Keratinocyte (primary cell): ENCODE results near the gene PFKP. TPM values are rescaled to one million over a fixed set of nuclear protein-coding genes. Genes with fewer than 3 reads are reported as not detected.

Source experiments
- DNase-seq: peaks from one replicate; pipeline ENCODE4 v3.0.0-alpha.2; 2011; ENCODE audit warnings: low read depth, missing footprints, low spot score
- FAIRE-seq: peaks from 2 replicates; lab custom pipeline; 2011; peaks lifted over from hg19 to GRCh38; lab: Jason Lieb, UNC
- H2AFZ ChIP-seq: 2 replicates; pipeline ENCODE4 v1.6.0; 2012; ENCODE audit warnings: low read length, control low read depth, inconsistent platforms; ENCODE audit not compliant: control insufficient read depth
- H3K27ac ChIP-seq: 2 replicates; pipeline ENCODE4 v1.5.1; 2011; ENCODE audit warnings: low read length; ENCODE audit not compliant: control insufficient read depth, insufficient read depth
- H3K27me3 ChIP-seq: 3 replicates; pipeline ENCODE4 v1.6.0; 2011; ENCODE audit warnings: low read length; ENCODE audit not compliant: control insufficient read depth, insufficient read depth; ENCODE audit errors: extremely low read depth
- H3K36me3 ChIP-seq, 2 experiments: 2 replicates in 1 of 2; 3 replicates in 1 of 2; pipeline ENCODE4 v1.5.1; 2011; ENCODE audit warnings: low read length in 2 of 2, mild to moderate bottlenecking in 1 of 2; ENCODE audit not compliant: control insufficient read depth in 2 of 2, insufficient read depth in 2 of 2; ENCODE audit errors: extremely low read depth in 1 of 2
- H3K4me1 ChIP-seq: 3 replicates; pipeline ENCODE4 v1.5.1; 2011; ENCODE audit warnings: low read length; ENCODE audit not compliant: control insufficient read depth, insufficient read depth; ENCODE audit errors: extremely low read depth
- H3K4me2 ChIP-seq: 3 replicates; pipeline ENCODE4 v1.6.0; 2011; ENCODE audit warnings: low read depth, low read length; ENCODE audit not compliant: control insufficient read depth, insufficient read depth; ENCODE audit errors: extremely low read depth
- H3K4me3 ChIP-seq, 3 experiments: fragments of 200-600 bp in 1 of 3; sonication (generic) in 1 of 3; 2 replicates in 2 of 3; 3 replicates in 1 of 3; pipeline ENCODE4 v1.5.1; 2011 to 2016; ENCODE audit warnings: low read length in 3 of 3, mild to moderate bottlenecking in 3 of 3, control low read depth in 2 of 3, inconsistent platforms in 1 of 3, low read depth in 1 of 3, mixed read lengths in 1 of 3, mixed run types in 1 of 3, moderate library complexity in 1 of 3; ENCODE audit not compliant: control insufficient read depth in 2 of 3, insufficient read depth in 2 of 3; ENCODE audit errors: extremely low read depth in 1 of 3
- H3K79me2 ChIP-seq: 2 replicates; pipeline ENCODE4 v1.6.0; 2012; ENCODE audit warnings: low read length; ENCODE audit not compliant: control insufficient read depth, insufficient read depth
- H3K9ac ChIP-seq: 3 replicates; pipeline ENCODE4 v1.6.0; 2011; ENCODE audit warnings: low read length; ENCODE audit not compliant: control insufficient read depth, insufficient read depth; ENCODE audit errors: extremely low read depth
- H3K9me1 ChIP-seq: 3 replicates; pipeline ENCODE4 v1.6.0; 2011; ENCODE audit warnings: low read length; ENCODE audit not compliant: control insufficient read depth, insufficient read depth; ENCODE audit errors: extremely low read depth
- H3K9me3 ChIP-seq: 2 replicates; pipeline ENCODE4 v1.5.1; 2012; ENCODE audit warnings: low read depth, low read length; ENCODE audit not compliant: control insufficient read depth
- H4K20me1 ChIP-seq: 3 replicates; pipeline ENCODE4 v1.6.0; 2011; ENCODE audit warnings: low read length; ENCODE audit not compliant: control insufficient read depth, insufficient read depth; ENCODE audit errors: extremely low read depth
- EZH2 ChIP-seq: IDR thresholded peaks from one replicate; pipeline ENCODE4 v1.6.1; 2012; ENCODE audit warnings: inconsistent platforms, mild to moderate bottlenecking, low read length, moderate library complexity
- dilution Hi-C: fragments of 300-500 bp; cut with MboI; formaldehyde crosslinking; loops from one replicate; pipeline ENCODE4 v1.7.0; 2020; ENCODE audit warnings: low sequenced_read_pairs; ENCODE audit not compliant: extremely low pct_ligation_motif_present
- polyA plus RNA-seq, 5 experiments: library from polyadenylated mRNA; depleted of rRNA in 3 of 5; stranded (reverse) in 3 of 5; stranded (forward) in 1 of 5; unstranded in 1 of 5; fragments of >200 nt; gene quantifications; 1 replicate in 1 of 5; 2 replicates in 3 of 5; 3 replicates in 1 of 5; pipeline versions ENCODE4 v1.2.1 to v1.2.3, GENCODE V29; 2011 to 2012; ENCODE audit warnings: missing spikeins in 2 of 5, low read depth in 1 of 5, low replicate concordance in 1 of 5
- TF ChIP-seq, protein P1 (sequence below), 3 experiments: IDR thresholded peaks in 1 of 3; conservative IDR thresholded peaks in 1 of 3; optimal IDR thresholded peaks in 1 of 3; 2 replicates in 2 of 3; 3 replicates in 1 of 3; pipeline versions ENCODE3 to v1.5.1; 2011; ENCODE audit warnings: low read length in 3 of 3, mild to moderate bottlenecking in 3 of 3, moderate library complexity in 2 of 3, control low read depth in 1 of 3, inconsistent platforms in 1 of 3; ENCODE audit not compliant: insufficient read depth in 2 of 3; ENCODE audit errors: extremely low read depth in 1 of 3

PFKP gene
- polyA plus RNA-seq, 1 donor (not counting 4 experiments of a cell fraction or from before 2014, with no cell fraction given) = 117 TPM

DNA sequence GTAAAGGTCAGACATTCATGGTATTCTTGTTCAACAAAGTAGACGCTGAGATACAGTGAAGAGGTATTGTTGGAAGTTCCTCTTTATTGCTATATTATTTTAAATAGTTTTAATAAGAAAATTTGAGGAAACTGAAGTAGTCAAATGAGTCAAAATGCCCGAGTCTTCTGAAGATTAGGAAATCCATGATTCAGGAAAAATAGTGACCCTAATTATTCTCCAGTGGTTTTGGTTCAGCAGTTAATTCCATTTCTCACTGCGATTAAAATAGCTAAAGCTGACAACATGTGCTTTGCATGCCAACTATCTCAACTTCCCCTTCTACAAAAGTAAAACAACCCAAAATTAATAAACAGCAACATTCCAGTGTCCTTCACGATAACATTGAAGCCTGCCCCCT lies 32.7 kb upstream of the PFKP start:
- no peak overlapping the region for H3K9ac ChIP-seq
- H3K4me2 ChIP-seq = no peak overlapping the region
- no peaks in the 10 kb centered on the region for H3K4me1 ChIP-seq
- dilution Hi-C loops = no loop called here
- no peaks in the 10 kb centered on the region for H3K79me2 ChIP-seq
- no peaks in the 10 kb centered on the region for H3K9me1 ChIP-seq
- H4K20me1 ChIP-seq = no peaks in the 10 kb centered on the region
- H3K4me3 ChIP-seq = no peak overlapping the region
- H3K27me3 ChIP-seq = no peaks in the 10 kb centered on the region
- DNase-seq = no peak
- H3K9me3 ChIP-seq = no peaks in the 10 kb centered on the region
- no peak for FAIRE-seq
- no peaks in the 10 kb centered on the region for H3K36me3 ChIP-seq
- no peak overlapping the region for H3K27ac ChIP-seq
- H2AFZ ChIP-seq = no peak overlapping the region
- no peak for TF ChIP-seq EZH2
- TF ChIP-seq, protein P1, sequence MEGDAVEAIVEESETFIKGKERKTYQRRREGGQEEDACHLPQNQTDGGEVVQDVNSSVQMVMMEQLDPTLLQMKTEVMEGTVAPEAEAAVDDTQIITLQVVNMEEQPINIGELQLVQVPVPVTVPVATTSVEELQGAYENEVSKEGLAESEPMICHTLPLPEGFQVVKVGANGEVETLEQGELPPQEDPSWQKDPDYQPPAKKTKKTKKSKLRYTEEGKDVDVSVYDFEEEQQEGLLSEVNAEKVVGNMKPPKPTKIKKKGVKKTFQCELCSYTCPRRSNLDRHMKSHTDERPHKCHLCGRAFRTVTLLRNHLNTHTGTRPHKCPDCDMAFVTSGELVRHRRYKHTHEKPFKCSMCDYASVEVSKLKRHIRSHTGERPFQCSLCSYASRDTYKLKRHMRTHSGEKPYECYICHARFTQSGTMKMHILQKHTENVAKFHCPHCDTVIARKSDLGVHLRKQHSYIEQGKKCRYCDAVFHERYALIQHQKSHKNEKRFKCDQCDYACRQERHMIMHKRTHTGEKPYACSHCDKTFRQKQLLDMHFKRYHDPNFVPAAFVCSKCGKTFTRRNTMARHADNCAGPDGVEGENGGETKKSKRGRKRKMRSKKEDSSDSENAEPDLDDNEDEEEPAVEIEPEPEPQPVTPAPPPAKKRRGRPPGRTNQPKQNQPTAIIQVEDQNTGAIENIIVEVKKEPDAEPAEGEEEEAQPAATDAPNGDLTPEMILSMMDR (optimal IDR thresholded peaks at IDR 0.05 in 1 of 3, IDR thresholded peaks at IDR 0.05 in 1 of 3, conservative IDR thresholded peaks at IDR 0.05 in 1 of 3; ENCODE audit: extremely low read depth in 1 of 3, insufficient read depth in 2 of 3, low read length in 3 of 3) = no peak

DNA sequence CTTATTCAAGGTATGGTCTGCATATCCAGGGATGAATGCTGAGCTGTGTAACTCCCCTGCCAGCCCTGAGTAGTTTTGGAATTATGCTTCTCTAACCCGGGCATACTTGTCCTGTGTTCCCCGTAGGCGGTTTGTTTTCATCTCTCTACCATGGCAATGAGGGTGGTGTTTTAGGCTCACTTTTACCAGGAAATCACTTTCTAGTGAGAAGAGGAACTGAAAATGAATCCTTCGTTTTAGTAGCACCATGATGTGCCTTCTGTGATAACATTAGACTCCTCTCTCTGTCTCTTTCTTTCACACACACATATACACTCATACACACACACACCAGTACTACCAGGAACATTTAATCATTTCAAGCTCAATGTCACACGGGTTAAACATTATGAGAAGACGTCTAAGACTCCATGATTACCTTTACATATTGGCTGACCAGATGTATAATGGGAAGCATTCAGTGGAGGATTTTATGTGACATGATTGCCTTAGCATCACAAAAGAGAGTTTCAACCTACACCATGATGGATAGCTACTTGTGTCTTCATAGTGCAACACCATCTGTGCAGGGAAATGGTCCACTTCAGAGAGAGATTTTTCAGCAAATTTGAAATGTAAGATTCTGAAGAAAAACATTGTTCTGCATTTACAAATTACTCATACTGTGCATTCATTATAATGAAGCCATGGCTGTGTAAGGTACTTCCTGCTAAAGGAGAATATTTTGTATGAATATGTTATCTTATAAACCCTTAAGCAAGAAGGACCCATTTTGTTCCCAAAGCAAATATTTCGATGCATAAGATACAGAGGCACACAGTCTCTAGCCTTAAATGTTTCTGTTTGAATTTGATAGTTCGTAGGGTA lies 31.0 kb upstream of the PFKP start:
- Histone ChIP-seq H3K9ac (no peak overlapping the region), H3K27me3 (no peaks in the 10 kb centered on the region), H3K27ac (no peak overlapping the region), H2AFZ (no peak overlapping the region), H3K4me3 (no peak overlapping the region), H4K20me1 (no peaks in the 10 kb centered on the region), H3K9me3 (no peaks in the 10 kb centered on the region), H3K79me2 (no peaks in the 10 kb centered on the region), H3K4me2 (no peak overlapping the region), H3K4me1 (no peaks in the 10 kb centered on the region), H3K9me1 (no peaks in the 10 kb centered on the region), H3K36me3 (no peaks in the 10 kb centered on the region)
- DNase-seq = no peak
- TF ChIP-seq, protein P1 (optimal IDR thresholded peaks at IDR 0.05 in 1 of 3, IDR thresholded peaks at IDR 0.05 in 1 of 3, conservative IDR thresholded peaks at IDR 0.05 in 1 of 3; ENCODE audit: extremely low read depth in 1 of 3, insufficient read depth in 2 of 3, low read length in 3 of 3) = no peak
- TF ChIP-seq EZH2 = no peak
- no peak for FAIRE-seq
- dilution Hi-C loops = no loop called here
